ENCODE data around the gene CIZ1. TPM values are rescaled to one million over a fixed set of nuclear protein-coding genes. Genes with fewer than 3 reads are reported as not detected.

Gene CIZ1
- polyA plus RNA-seq, 1 of the 3 experiments (the other 2 are of a cell fraction): 37.0 TPM

GRCh38 chr9:128117613-128118471 lies 73.5 kb downstream of the CIZ1 start:
- CTCF ChIA-PET: interaction anchor here (0.6 to 6.5 kb wide), 77 partner anchors 8 to 377 kb away, joined by 3 to 246 read pairs (median 4); partner anchors contain the start of genes BBLN, DPM2, EEIG1 and ENG
- Histone ChIP-seq H3K79me2 (ENCODE audit: insufficient read depth) (no peaks in the 10 kb centered on the region), H3K9me3 (no peaks in the 10 kb centered on the region), H3K4me3 (ENCODE audit: low read depth in 2 of 2, low read length in 1 of 2) (peak overlapping the region in 1 of 2 experiments; percentile 42; a peak in 1 of 4 replicates), H3K36me3 (replicated peaks in 1 of 2; ENCODE audit: control insufficient read depth in 1 of 2, insufficient read depth in 2 of 2, low read length in 1 of 2) (peaks cover 0 to 15% of the 10 kb centered on the region in 2 experiments), H3K4me1 (ENCODE audit: control insufficient read depth in 1 of 2, insufficient read depth in 2 of 2, low read depth in 1 of 2, low read length in 1 of 2) (peaks cover 4 to 7% of the 10 kb centered on the region in 2 experiments; a peak in 1 of 4 replicates), H3K4me2 (peak overlapping the region; percentile 40; the same call in 1 of the 2 replicates), H3F3A (replicated peaks; ENCODE audit: insufficient read depth) (no peaks in the 10 kb centered on the region), H4K20me1 (ENCODE audit: insufficient read depth) (no peaks in the 10 kb centered on the region), H3K27me3 (ENCODE audit: insufficient read depth) (no peaks in the 10 kb centered on the region), H2AFZ (ENCODE audit: low read depth) (peak overlapping the region; percentile 71; the same call in 1 of the 2 replicates), H3K9me2 (no peaks in the 10 kb centered on the region), H3K9ac (no peak overlapping the region), H3K27ac (ENCODE audit: low read depth in 2 of 2, low read length in 1 of 2) (no peak overlapping the region)
- POLR2A ChIA-PET: interaction anchor here (1.1 to 1.3 kb wide), 2 partner anchors 11 to 145 kb away, joined by 3 read pairs; no protein-coding TSS in a partner anchor
- 13% methylated on average over 20 of the region's 27 CpGs for WGBS (ENCODE audit: low lambda C conversion rate)
- peak; percentile 91 for DNase-seq
- TF ChIP-seq RFX5 (IDR thresholded peaks at IDR 0.05; ENCODE audit: low read length) (no peak), USF2 (IDR thresholded peaks at IDR 0.05; ENCODE audit: borderline replicate concordance, low read depth, low read length) (no peak), GATA2 (CRISPR knock-in tag; IDR thresholded peaks at IDR 0.05) (no peak), RCOR1 (IDR thresholded peaks at IDR 0.05; ENCODE audit: low read length) (peak; percentile 56), IRF3 (IDR thresholded peaks at IDR 0.05; ENCODE audit: low read depth, low read length) (no peak), EZH2phosphoT487 (IDR thresholded peaks at IDR 0.05; ENCODE audit: borderline replicate concordance, low read depth) (no peak), REST (IDR thresholded peaks at IDR 0.05; ENCODE audit: low read depth, low read length) (no peak), NFIC (IDR thresholded peaks at IDR 0.05; ENCODE audit: borderline replicate concordance) (no peak), TAF1 (IDR thresholded peaks at IDR 0.05; ENCODE audit: borderline replicate concordance, low read depth, low read length) (no peak), TEAD4 (IDR thresholded peaks at IDR 0.05; ENCODE audit: borderline replicate concordance, insufficient read depth) (no peak), SIN3A (IDR thresholded peaks at IDR 0.05; ENCODE audit: borderline replicate concordance, low read depth, low read length) (peak; percentile 54; the same call in 1 of the 2 replicates), FOXM1 (IDR thresholded peaks at IDR 0.05; ENCODE audit: low read depth) (no peak), SMC3 (IDR thresholded peaks at IDR 0.05; ENCODE audit: low read depth, low read length) (peak; percentile 96), CHD2 (IDR thresholded peaks at IDR 0.05; ENCODE audit: low read length, partially characterized antibody) (peak; percentile 69), MXI1 (IDR thresholded peaks at IDR 0.05; ENCODE audit: low read depth, low read length) (no peak), FOSL2 (IDR thresholded peaks at IDR 0.05; ENCODE audit: borderline replicate concordance, low read depth) (no peak), ZBTB33 (IDR thresholded peaks at IDR 0.05; ENCODE audit: borderline replicate concordance, low read depth) (no peak), GABPA (IDR thresholded peaks at IDR 0.05; ENCODE audit: low read depth) (no peak), ELF1 (IDR thresholded peaks at IDR 0.05) (no peak), CTCF (IDR thresholded peaks at IDR 0.05) (peak; percentile 100), TCF12 (IDR thresholded peaks at IDR 0.05) (no peak), RAD21 (IDR thresholded peaks at IDR 0.05; ENCODE audit: low read length) (peak; percentile 92), JUND (IDR thresholded peaks at IDR 0.05) (no peak)

Measured in SK-N-SH (cell line).